Lower lobe of right lung (tissue), 2 donors: ENCODE measurements around the gene SYCP2. TPM values are rescaled to one million over a fixed set of nuclear protein-coding genes. Genes with fewer than 3 reads are reported as not detected.

ENCODE experiments used
- ATAC-seq, 2 donors: fragments of 200-7000 bp; cut with Tn5 transposase; one replicate each; pipeline ENCODE4 v1.9.1; 2020 to 2022; ENCODE audit warnings: mild to moderate bottlenecking in 2 of 2, moderate library complexity in 2 of 2
- DNase-seq: peaks from one replicate; pipeline ENCODE4 v3.0.0-alpha.2; 2020
- H3K27ac ChIP-seq: fragments of 200-600 bp; one replicate; pipeline ENCODE4 v1.8.0; 2022
- H3K27me3 ChIP-seq: fragments of 200-600 bp; one replicate; pipeline ENCODE4 v1.8.0; 2022; ENCODE audit warnings: low read depth
- H3K36me3 ChIP-seq: fragments of 200-600 bp; one replicate; pipeline ENCODE4 v1.8.0; 2022; ENCODE audit warnings: mild to moderate bottlenecking
- H3K4me1 ChIP-seq: fragments of 200-600 bp; one replicate; pipeline ENCODE4 v1.8.0; 2022
- H3K4me3 ChIP-seq: fragments of 200-600 bp; one replicate; pipeline ENCODE4 v1.8.0; 2022; ENCODE audit warnings: mild to moderate bottlenecking
- H3K9me3 ChIP-seq: fragments of 200-600 bp; one replicate; pipeline ENCODE4 v1.8.0; 2022
- CTCF ChIP-seq: fragments of 200-600 bp; IDR thresholded peaks from one replicate; pipeline ENCODE4 v1.8.0; 2022; ENCODE audit warnings: antibody characterized with exemption, mild to moderate bottlenecking
- intact Hi-C: fragments of 100-400 bp; cut with DNase I; formaldehyde crosslinking; loops from one replicate; pipeline ENCODE4 v1.11.0; 2022
- total RNA-seq: library from RNA; stranded (reverse); fragmentation: NEBNext Ultra II Directional; extraction: Animal tissue kit (Norgen Biotek cat#: 25700); gene quantifications from one replicate; pipeline ENCODE4 v1.2.1, GENCODE V29; 2021
- donor health status: DM: no; HTN: yes; CAD: no; lungs with severe emphysema.

Gene SYCP2
- total RNA-seq, 1 donor from 2014 or later = 3.5 TPM

- no peaks in the 10 kb centered on the region for H3K27me3 ChIP-seq
- H3K36me3 ChIP-seq = no peaks in the 10 kb centered on the region
- no peaks in the 10 kb centered on the region for H3K9me3 ChIP-seq
- no peak overlapping the region for H3K4me3 ChIP-seq
- no peak overlapping the region for H3K27ac ChIP-seq
- intact Hi-C loops = no loop called here
- ATAC-seq (no peak), DNase-seq (no peak)
- no peak for TF ChIP-seq CTCF
- peaks cover 27% of the 10 kb centered on the region for H3K4me1 ChIP-seq
These were observed 2.2 kb upstream of the SYCP2 start for GRCh38 chr20:59935457-59936185.

GRCh38 chr20:59933849-59934585 is 580 bp upstream of the SYCP2 start:
- intact Hi-C loops = no loop called here
- Histone ChIP-seq H3K36me3 (no peaks in the 10 kb centered on the region), H3K4me1 (peaks cover 23% of the 10 kb centered on the region), H3K27ac (peak overlapping the region; percentile 69), H3K9me3 (no peaks in the 10 kb centered on the region), H3K4me3 (peak overlapping the region; percentile 68), H3K27me3 (no peaks in the 10 kb centered on the region)
- peak; percentile 99 for TF ChIP-seq CTCF
- ATAC-seq (peak; percentile 97 to 98), DNase-seq (peak; percentile 88)

- H3K4me1 ChIP-seq = peaks cover 11% of the 10 kb centered on the region
- H3K27ac ChIP-seq = no peak overlapping the region
- intact Hi-C loops = no loop called here
- TF ChIP-seq CTCF = no peak
- H3K9me3 ChIP-seq = no peaks in the 10 kb centered on the region
- no peak for ATAC-seq
- H3K4me3 ChIP-seq = peak overlapping the region; percentile 68
- DNase-seq = peak; percentile 47
- no peaks in the 10 kb centered on the region for H3K27me3 ChIP-seq
- no peaks in the 10 kb centered on the region for H3K36me3 ChIP-seq
These were observed 681 bp downstream of the SYCP2 start for GRCh38 chr20:59932616-59933295.

GRCh38 chr20:59931511-59932312 is 1.7 kb downstream of the SYCP2 start:
- no peak for DNase-seq
- no peak for TF ChIP-seq CTCF
- Histone ChIP-seq H3K9me3 (no peaks in the 10 kb centered on the region), H3K27ac (no peak overlapping the region), H3K36me3 (no peaks in the 10 kb centered on the region), H3K4me3 (no peak overlapping the region), H3K27me3 (no peaks in the 10 kb centered on the region), H3K4me1 (peaks cover under 1% of the 10 kb centered on the region)
- ATAC-seq = no peak
- intact Hi-C loops = no loop called here

GRCh38 chr20:59925899-59926298 is 7.5 kb downstream of the SYCP2 start:
- no peaks in the 10 kb centered on the region for H3K36me3 ChIP-seq
- no peak for TF ChIP-seq CTCF
- H3K4me1 ChIP-seq = no peaks in the 10 kb centered on the region
- intact Hi-C loops = no loop called here
- ATAC-seq (no peak), DNase-seq (no peak)
- no peak overlapping the region for H3K27ac ChIP-seq
- no peak overlapping the region for H3K4me3 ChIP-seq
- no peaks in the 10 kb centered on the region for H3K27me3 ChIP-seq
- no peaks in the 10 kb centered on the region for H3K9me3 ChIP-seq
